ENCODE measurements around the gene ROR1.

ROR1 gene

GRCh38 chr1:64043288-64043687, 269.5 kb downstream of the ROR1 start:
- H3K27ac Mint-ChIP-seq = no peak overlapping the region

GRCh38 chr1:64043976-64044375, 270.2 kb downstream of the ROR1 start:
- Mint-ChIP-seq H3K9me3 (no peaks in the 10 kb centered on the region), H3K4me3 (no peak overlapping the region), H3K36me3 (ENCODE audit: low read depth) (no peaks in the 10 kb centered on the region), H3K27ac (no peak overlapping the region), H3K4me1 (no peaks in the 10 kb centered on the region), H3K27me3 (peaks cover 2% of the 10 kb centered on the region)
- ATAC-seq (no peak), DNase-seq (no peak)

More at GRCh38 chr1:64043288-64043687, 269.5 kb downstream of the ROR1 start:
- Mint-ChIP-seq H3K4me3 (no peak overlapping the region), H3K27me3 (peaks cover 2% of the 10 kb centered on the region), H3K4me1 (no peaks in the 10 kb centered on the region), H3K36me3 (ENCODE audit: low read depth) (no peaks in the 10 kb centered on the region), H3K9me3 (no peaks in the 10 kb centered on the region)
- no peak for ATAC-seq
- no peak for DNase-seq

- Mint-ChIP-seq H3K9me3 (no peaks in the 10 kb centered on the region), H3K4me3 (no peak overlapping the region), H3K27me3 (peaks cover 2% of the 10 kb centered on the region), H3K36me3 (ENCODE audit: low read depth) (no peaks in the 10 kb centered on the region), H3K27ac (no peak overlapping the region), H3K4me1 (no peaks in the 10 kb centered on the region)
- DNase-seq (no peak), ATAC-seq (no peak)
Observed at GRCh38 chr1:64046243-64046642, 272.4 kb downstream of the ROR1 start.

GRCh38 chr1:64046891-64047290, 273.1 kb downstream of the ROR1 start:
- DNase-seq (no peak), ATAC-seq (no peak)
- no peak overlapping the region for H3K4me3 Mint-ChIP-seq
- H3K27ac Mint-ChIP-seq = no peak overlapping the region
- H3K9me3 Mint-ChIP-seq = no peaks in the 10 kb centered on the region
- no peaks in the 10 kb centered on the region for H3K36me3 Mint-ChIP-seq (ENCODE audit: low read depth)
- no peaks in the 10 kb centered on the region for H3K4me1 Mint-ChIP-seq
- H3K27me3 Mint-ChIP-seq = peaks cover 2% of the 10 kb centered on the region

- Mint-ChIP-seq H3K27ac (no peak overlapping the region), H3K9me3 (no peaks in the 10 kb centered on the region), H3K4me1 (no peaks in the 10 kb centered on the region), H3K4me3 (no peak overlapping the region), H3K36me3 (ENCODE audit: low read depth) (no peaks in the 10 kb centered on the region), H3K27me3 (peaks cover 2% of the 10 kb centered on the region)
- DNase-seq = no peak
- ATAC-seq = no peak
Observed at GRCh38 chr1:64047549-64047996, 273.8 kb downstream of the ROR1 start.

GRCh38 chr1:64049900-64050540, 276.2 kb downstream of the ROR1 start:
- Mint-ChIP-seq H3K36me3 (ENCODE audit: low read depth) (no peaks in the 10 kb centered on the region), H3K9me3 (no peaks in the 10 kb centered on the region), H3K27me3 (no peaks in the 10 kb centered on the region), H3K4me1 (no peaks in the 10 kb centered on the region), H3K4me3 (no peak overlapping the region), H3K27ac (no peak overlapping the region)
- ATAC-seq = no peak
- DNase-seq = no peak

GRCh38 chr1:64050601-64051000, 276.8 kb downstream of the ROR1 start:
- ATAC-seq (no peak), DNase-seq (no peak)
- H3K27ac Mint-ChIP-seq = no peak overlapping the region
- H3K4me1 Mint-ChIP-seq = no peaks in the 10 kb centered on the region
- no peaks in the 10 kb centered on the region for H3K9me3 Mint-ChIP-seq
- H3K27me3 Mint-ChIP-seq = no peaks in the 10 kb centered on the region
- H3K36me3 Mint-ChIP-seq (ENCODE audit: low read depth) = no peaks in the 10 kb centered on the region
- no peak overlapping the region for H3K4me3 Mint-ChIP-seq

GRCh38 chr1:64051796-64052195, 278.0 kb downstream of the ROR1 start:
- Mint-ChIP-seq H3K4me1 (no peaks in the 10 kb centered on the region), H3K27me3 (no peaks in the 10 kb centered on the region)

GRCh38 chr1:64052777-64053176, 279.0 kb downstream of the ROR1 start:
- no peak overlapping the region for H3K27ac Mint-ChIP-seq
- ATAC-seq = no peak
- H3K36me3 Mint-ChIP-seq (ENCODE audit: low read depth) = no peaks in the 10 kb centered on the region
- DNase-seq = no peak
- no peaks in the 10 kb centered on the region for H3K9me3 Mint-ChIP-seq
- H3K4me1 Mint-ChIP-seq = no peaks in the 10 kb centered on the region
- H3K27me3 Mint-ChIP-seq = no peaks in the 10 kb centered on the region
- no peak overlapping the region for H3K4me3 Mint-ChIP-seq

More at GRCh38 chr1:64051796-64052195, 278.0 kb downstream of the ROR1 start:
- H3K9me3 Mint-ChIP-seq = no peaks in the 10 kb centered on the region
- DNase-seq (no peak), ATAC-seq (no peak)
- H3K36me3 Mint-ChIP-seq (ENCODE audit: low read depth) = no peaks in the 10 kb centered on the region
- H3K4me3 Mint-ChIP-seq = no peak overlapping the region
- H3K27ac Mint-ChIP-seq = no peak overlapping the region

- Mint-ChIP-seq H3K9me3 (peaks cover 13% of the 10 kb centered on the region), H3K27ac (no peak overlapping the region), H3K27me3 (peaks cover 5% of the 10 kb centered on the region), H3K36me3 (ENCODE audit: low read depth) (no peaks in the 10 kb centered on the region), H3K4me1 (no peaks in the 10 kb centered on the region), H3K4me3 (no peak overlapping the region)
- DNase-seq (no peak), ATAC-seq (no peak)
Observed at GRCh38 chr1:64055310-64055709, 281.5 kb downstream of the ROR1 start.

- H3K4me3 Mint-ChIP-seq = no peak overlapping the region
- H3K9me3 Mint-ChIP-seq = peaks cover 25% of the 10 kb centered on the region
- H3K4me1 Mint-ChIP-seq = peaks cover 2% of the 10 kb centered on the region
- no peak overlapping the region for H3K27ac Mint-ChIP-seq
- no peak for DNase-seq
- peaks cover 7% of the 10 kb centered on the region for H3K27me3 Mint-ChIP-seq
- ATAC-seq = no peak
- no peaks in the 10 kb centered on the region for H3K36me3 Mint-ChIP-seq (ENCODE audit: low read depth)
Observed at GRCh38 chr1:64059556-64059955, 285.7 kb downstream of the ROR1 start.

- H3K4me1 Mint-ChIP-seq = peaks cover 2% of the 10 kb centered on the region
- peaks cover 25% of the 10 kb centered on the region for H3K9me3 Mint-ChIP-seq
- DNase-seq (no peak), ATAC-seq (no peak)
- no peaks in the 10 kb centered on the region for H3K36me3 Mint-ChIP-seq (ENCODE audit: low read depth)
- H3K27me3 Mint-ChIP-seq = peaks cover 7% of the 10 kb centered on the region
- H3K27ac Mint-ChIP-seq = no peak overlapping the region
- no peak overlapping the region for H3K4me3 Mint-ChIP-seq
Observed at GRCh38 chr1:64060611-64061302, 286.9 kb downstream of the ROR1 start.

- no peak overlapping the region for H3K4me3 Mint-ChIP-seq
- no peaks in the 10 kb centered on the region for H3K36me3 Mint-ChIP-seq (ENCODE audit: low read depth)
- DNase-seq (no peak), ATAC-seq (no peak)
- H3K27ac Mint-ChIP-seq = no peak overlapping the region
- peaks cover 7% of the 10 kb centered on the region for H3K27me3 Mint-ChIP-seq
- H3K9me3 Mint-ChIP-seq = peaks cover 25% of the 10 kb centered on the region
- H3K4me1 Mint-ChIP-seq = peaks cover 2% of the 10 kb centered on the region
Observed at GRCh38 chr1:64061430-64062104, 287.8 kb downstream of the ROR1 start.

GRCh38 chr1:64062529-64062928, 288.7 kb downstream of the ROR1 start:
- Mint-ChIP-seq H3K4me1 (peaks cover 2% of the 10 kb centered on the region), H3K4me3 (no peak overlapping the region), H3K27ac (no peak overlapping the region), H3K9me3 (peaks cover 25% of the 10 kb centered on the region), H3K27me3 (peaks cover 7% of the 10 kb centered on the region), H3K36me3 (ENCODE audit: low read depth) (no peaks in the 10 kb centered on the region)
- ATAC-seq (no peak), DNase-seq (no peak)
